Right renal pelvis (tissue), 4 donors: Measurements from ENCODE around the gene EMP1. TPM values are rescaled to one million over a fixed set of nuclear protein-coding genes. Genes with fewer than 3 reads are reported as not detected.

ENCODE experiments used
- DNase-seq, 4 donors: peaks; one replicate each; pipeline ENCODE4 v3.0.0-alpha.2; 2013; ENCODE audit warnings: low read depth in 4 of 4, low spot score in 3 of 4, missing footprints in 1 of 4
- polyA plus RNA-seq, 4 donors: library from polyadenylated mRNA; unstranded; fragments of 120-200 nt; gene quantifications; one replicate each; pipeline ENCODE4 v1.2.1, GENCODE V29; 2013; ENCODE audit not compliant: insufficient read length in 4 of 4

EMP1 gene
- polyA plus RNA-seq, 4 donors, result 113 to 139 (median 125) TPM

GRCh38 chr12:13195250-13195649 is 1.3 kb upstream of the EMP1 start:
- no peak for DNase-seq

GRCh38 chr12:13195785-13196129 is 769 bp upstream of the EMP1 start:
- no peak for DNase-seq

- DNase-seq, result no peak
These were observed 506 bp downstream of the EMP1 start for GRCh38 chr12:13197032-13197431.

GRCh38 chr12:13197526-13198143 is 1.1 kb downstream of the EMP1 start:
- no peak for DNase-seq

GRCh38 chr12:13198241-13198640 is 1.7 kb downstream of the EMP1 start:
- no peak for DNase-seq

- no peak for DNase-seq
These were observed 2.4 kb downstream of the EMP1 start for GRCh38 chr12:13198876-13199275.

- DNase-seq, result no peak
These were observed 3.1 kb downstream of the EMP1 start for GRCh38 chr12:13199592-13199991.

- no peak for DNase-seq
These were observed 4.3 kb downstream of the EMP1 start for GRCh38 chr12:13200841-13201240.

- no peak for DNase-seq
These were observed 6.8 kb downstream of the EMP1 start for GRCh38 chr12:13203034-13203922.

GRCh38 chr12:13204428-13204827 is 7.9 kb downstream of the EMP1 start:
- no peak for DNase-seq

- DNase-seq, result no peak
These were observed 9.5 kb downstream of the EMP1 start for GRCh38 chr12:13205809-13206559.

GRCh38 chr12:13206560-13206897 is 10.0 kb downstream of the EMP1 start:
- DNase-seq, result no peak

GRCh38 chr12:13208533-13209435 is 12.3 kb downstream of the EMP1 start:
- no peak for DNase-seq

GRCh38 chr12:13209436-13210235 is 13.1 kb downstream of the EMP1 start:
- DNase-seq, result no peak

GRCh38 chr12:13210236-13211190 is 14.0 kb downstream of the EMP1 start:
- no peak for DNase-seq

- DNase-seq, result no peak
These were observed 14.8 kb downstream of the EMP1 start for GRCh38 chr12:13211191-13211858.

GRCh38 chr12:13211859-13212664 is 15.5 kb downstream of the EMP1 start:
- peak; percentile 67 to 82 (median 76) for DNase-seq
